Endothelial cell of umbilical vein (primary cell): ENCODE measurements around the gene GPD1L. TPM values are rescaled to one million over a fixed set of nuclear protein-coding genes. Genes with fewer than 3 reads are reported as not detected.
"Not testable (repeated sequence)": the region's sequence is repeated elsewhere in the genome, so short reads cannot be mapped to it uniquely, and the experiment has no call there.

Experiments
- BruUV-seq: library from RNA; stranded (reverse); fragments of 400-500 nt; replicated peaks from 2 replicates; lab custom pipeline; 2021; lab: Mats Ljungman, UMichigan
- CTCF ChIA-PET: fragments of 300-600, 350-600 bp; sonication (Branson Sonifier 250); formaldehyde crosslinking; loops from one replicate; lab custom pipeline; 2021; ENCODE audit warnings: antibody characterized with exemption, inconsistent platforms; lab: Charles Lee
- POLR2A ChIA-PET: fragments of 300-600, 350-600 bp; sonication (Branson Sonifier 250); formaldehyde crosslinking; loops from one replicate; lab custom pipeline; 2021; ENCODE audit warnings: antibody characterized with exemption, inconsistent platforms; lab: Charles Lee
- DNase-seq: peaks from one replicate; pipeline ENCODE4 v3.0.0-alpha.2; 2011; ENCODE audit warnings: low read depth, low spot score
- FAIRE-seq: peaks from 2 replicates; lab custom pipeline; 2011; peaks lifted over from hg19 to GRCh38; lab: Jason Lieb, UNC
- H2AFZ ChIP-seq: 2 replicates; pipeline ENCODE4 v1.6.0; 2012; ENCODE audit warnings: low read depth, low read length, control low read depth, inconsistent platforms
- H3K27ac ChIP-seq: 2 replicates; pipeline ENCODE4 v1.5.1; 2011; ENCODE audit warnings: low read depth, mild to moderate bottlenecking, control low read depth, low read length, moderate library complexity; ENCODE audit not compliant: insufficient read depth
- H3K27me3 ChIP-seq, 2 experiments: 2 replicates each; pipeline versions ENCODE4 v1.6.0 to v1.6.1; 2011; ENCODE audit warnings: low read length in 2 of 2, mixed read lengths in 1 of 2; ENCODE audit not compliant: control insufficient read depth in 2 of 2, insufficient read depth in 2 of 2
- H3K36me3 ChIP-seq, 2 experiments: 2 replicates in 1 of 2; 3 replicates in 1 of 2; pipeline ENCODE4 v1.5.1; 2011; ENCODE audit warnings: low read length in 2 of 2, mild to moderate bottlenecking in 1 of 2, moderate library complexity in 1 of 2; ENCODE audit not compliant: control insufficient read depth in 2 of 2, insufficient read depth in 2 of 2; ENCODE audit errors: extremely low read depth in 1 of 2
- H3K4me1 ChIP-seq: 3 replicates; pipeline ENCODE4 v1.5.1; 2011; ENCODE audit warnings: mild to moderate bottlenecking, low read length; ENCODE audit not compliant: control insufficient read depth, insufficient read depth; ENCODE audit errors: extremely low read depth
- H3K4me2 ChIP-seq: 2 replicates; pipeline ENCODE4 v1.6.1; 2011; ENCODE audit warnings: low read length, control low read depth, mixed read lengths; ENCODE audit not compliant: insufficient read depth
- H3K4me3 ChIP-seq, 3 experiments: fragments of 200-600 bp in 1 of 3; sonication (generic), shearing (Covaris generic) in 1 of 3; replicated peaks in 1 of 3; 2 replicates each; pipeline ENCODE4 v1.5.1; 2011 to 2016; ENCODE audit warnings: control low read depth in 3 of 3, low read length in 3 of 3, mild to moderate bottlenecking in 2 of 3, inconsistent platforms in 1 of 3, low read depth in 1 of 3, moderate library complexity in 1 of 3; ENCODE audit not compliant: insufficient read depth in 1 of 3
- H3K79me2 ChIP-seq: 2 replicates; pipeline ENCODE4 v1.6.0; 2012; ENCODE audit warnings: low read length, inconsistent platforms; ENCODE audit not compliant: control insufficient read depth, insufficient read depth
- H3K9ac ChIP-seq: replicated peaks from 2 replicates; pipeline ENCODE3; 2011; ENCODE audit warnings: low read length, control low read depth; ENCODE audit not compliant: insufficient read depth; ENCODE audit errors: extremely low read depth
- H3K9me1 ChIP-seq: replicated peaks from 3 replicates; pipeline ENCODE4 v1.6.0; 2011; ENCODE audit warnings: mild to moderate bottlenecking, low read length; ENCODE audit not compliant: control insufficient read depth, insufficient read depth; ENCODE audit errors: extremely low read depth
- H3K9me3 ChIP-seq: replicated peaks from 2 replicates; pipeline ENCODE4 v1.5.1; 2012; ENCODE audit warnings: low read length, inconsistent platforms; ENCODE audit not compliant: control insufficient read depth, insufficient read depth
- H4K20me1 ChIP-seq: replicated peaks from 2 replicates; pipeline ENCODE3; 2011; ENCODE audit warnings: mild to moderate bottlenecking, low read length; ENCODE audit not compliant: control insufficient read depth, insufficient read depth; ENCODE audit errors: extremely low read depth
- dilution Hi-C: fragments of 300-500 bp; cut with MboI; formaldehyde crosslinking; loops from one replicate; pipeline ENCODE4 v1.15.0; 2019; ENCODE audit warnings: low sequenced_read_pairs; ENCODE audit not compliant: extremely low pct_ligation_motif_present
- intact Hi-C: fragments of 100-400 bp; cut with micrococcal nuclease; formaldehyde crosslinking; loops from one replicate; pipeline ENCODE4 v1.10.0; 2022
- polyA plus RNA-seq, 4 experiments: library from polyadenylated mRNA; depleted of rRNA in 3 of 4; stranded (reverse) in 3 of 4; unstranded in 1 of 4; fragments of >200 nt; gene quantifications; 2 replicates each; pipeline versions ENCODE4 v1.2.1 to v1.2.3, GENCODE V29; 2011 to 2012; ENCODE audit warnings: missing spikeins in 1 of 4
- total RNA-seq: library from RNA; stranded (reverse); gene quantifications from 2 replicates; pipeline ENCODE4 v1.2.3, GENCODE V29; 2021
- TF ChIP-seq, protein P1 (sequence below): IDR thresholded peaks from 2 replicates; pipeline ENCODE4 v1.6.1; 2011; ENCODE audit not compliant: insufficient read depth, insufficient read length

The GPD1L gene
- total and polyA plus RNA-seq, 2 donors (not counting 3 experiments of a cell fraction or from before 2014, with no cell fraction given) = 5.1 to 12.9 TPM

DNA sequence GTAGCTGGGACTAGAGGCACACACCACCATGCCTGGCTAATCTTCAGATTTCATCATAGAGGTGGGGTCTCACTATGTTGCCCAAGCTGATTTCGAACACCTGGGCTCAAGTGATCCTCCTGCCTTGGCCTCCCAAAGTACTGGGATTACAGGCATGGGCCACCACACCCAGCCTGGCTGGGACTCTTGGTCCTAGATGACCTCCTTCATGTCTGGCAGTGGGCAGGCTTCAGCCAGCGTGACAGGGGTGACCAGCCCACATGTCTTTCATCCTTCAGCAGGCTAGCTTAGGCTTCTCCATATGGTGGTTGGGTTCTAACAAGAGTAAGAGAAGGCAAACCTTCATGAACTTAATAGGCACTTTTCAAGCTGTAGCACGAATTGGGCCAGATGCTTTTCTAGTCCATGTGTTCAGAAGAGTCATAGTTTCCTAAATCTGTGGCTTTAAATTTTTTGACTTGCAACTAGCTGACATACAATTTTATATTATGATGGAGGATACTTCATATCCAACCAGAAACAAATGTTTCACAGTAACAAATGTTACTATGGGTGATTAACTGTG is 7.6 kb downstream of the GPD1L start:
- TF ChIP-seq, protein P1, sequence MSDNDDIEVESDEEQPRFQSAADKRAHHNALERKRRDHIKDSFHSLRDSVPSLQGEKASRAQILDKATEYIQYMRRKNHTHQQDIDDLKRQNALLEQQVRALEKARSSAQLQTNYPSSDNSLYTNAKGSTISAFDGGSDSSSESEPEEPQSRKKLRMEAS = no peak
- no peak overlapping the region for H3K4me3 ChIP-seq
- no peaks in the 10 kb centered on the region for H3K9me1 ChIP-seq
- no peaks in the 10 kb centered on the region for H3K9me3 ChIP-seq
- CTCF ChIA-PET = interaction anchor here (0.8 to 1.4 kb wide), 2 partner anchors 20 to 30 kb away, joined by 3 read pairs; no protein-coding TSS in a partner anchor
- dilution Hi-C loops = no loop called here
- H3K79me2 ChIP-seq = no peaks in the 10 kb centered on the region
- no peaks in the 10 kb centered on the region for H3K27me3 ChIP-seq
- no peaks in the 10 kb centered on the region for H3K36me3 ChIP-seq
- no peak for FAIRE-seq
- no peak overlapping the region for H2AFZ ChIP-seq
- POLR2A ChIA-PET = no interaction called here
- no peak overlapping the region for H3K27ac ChIP-seq
- H3K4me2 ChIP-seq = no peak overlapping the region
- no peak for DNase-seq
- no peaks in the 10 kb centered on the region for H3K4me1 ChIP-seq
- no peak overlapping the region for H3K9ac ChIP-seq
- H4K20me1 ChIP-seq = no peaks in the 10 kb centered on the region
- intact Hi-C loops = no loop called here
- no TSS peak for BruUV-seq

DNA sequence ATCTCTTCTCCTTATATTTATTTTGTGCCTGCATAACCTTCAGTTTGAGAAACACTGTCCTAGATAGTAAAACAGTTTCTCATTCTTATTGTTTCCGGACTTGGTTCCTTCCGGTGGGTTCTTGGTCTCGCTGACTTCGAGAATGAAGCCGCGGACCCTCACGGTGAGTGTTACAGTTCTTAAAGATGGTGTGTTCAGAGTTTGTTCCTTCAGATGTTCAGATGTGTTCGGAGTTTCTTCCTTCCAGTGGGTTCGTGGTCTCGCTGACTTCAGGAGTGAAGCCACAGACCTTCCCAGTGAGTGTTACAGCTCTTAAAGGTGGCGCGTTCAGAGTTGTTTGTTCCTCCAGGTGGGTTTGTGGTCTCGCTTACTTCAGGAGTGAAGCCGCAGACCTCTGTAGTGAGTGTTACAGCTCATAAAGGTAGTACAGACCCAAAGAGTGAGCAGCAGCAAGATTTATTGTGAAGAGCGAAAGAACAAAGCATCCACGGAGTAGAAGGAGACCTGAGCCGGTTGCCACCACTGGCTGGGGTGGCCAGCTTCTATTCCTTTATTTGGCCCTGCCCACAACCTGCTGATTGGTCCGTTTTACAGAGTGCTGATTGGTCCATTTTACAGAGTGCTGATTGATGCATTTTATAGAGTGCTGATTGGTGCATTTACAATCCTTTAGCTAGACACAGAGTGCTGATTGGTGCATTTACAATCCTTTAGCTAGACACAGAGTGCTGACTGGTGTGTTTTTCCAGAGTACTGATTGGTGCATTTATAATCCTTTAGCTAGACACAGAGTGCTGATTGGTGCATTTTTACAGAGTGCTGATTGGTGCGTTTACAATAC is 8.3 kb downstream of the GPD1L start:
- H4K20me1 ChIP-seq, H3K9me3 ChIP-seq, H3K27ac ChIP-seq, H3K36me3 ChIP-seq, H3K4me3 ChIP-seq, H3K9me1 ChIP-seq, dilution Hi-C loops, DNase-seq, H2AFZ ChIP-seq, H3K27me3 ChIP-seq, BruUV-seq, H3K4me1 ChIP-seq, CTCF ChIA-PET, H3K79me2 ChIP-seq, intact Hi-C loops, FAIRE-seq, H3K4me2 ChIP-seq, POLR2A ChIA-PET, H3K9ac ChIP-seq: not testable (repeated sequence)
